GM12873 (cell line): ENCODE data around the gene ATPAF1.

ENCODE experiments used
- CTCF ChIP-seq: IDR thresholded peaks from 2 replicates; pipeline ENCODE4 v1.5.1; 2012; ENCODE audit warnings: low read depth, mild to moderate bottlenecking, moderate library complexity, low read length, control low read depth; ENCODE audit not compliant: insufficient read depth; ENCODE audit errors: missing control alignments

The ATPAF1 gene

GRCh38 chr1:46607345-46608130 is 60.6 kb downstream of the ATPAF1 start:
- TF ChIP-seq CTCF, result no peak

GRCh38 chr1:46606255-46606965 is 61.8 kb downstream of the ATPAF1 start:
- no peak for TF ChIP-seq CTCF

GRCh38 chr1:46605232-46605631 is 62.9 kb downstream of the ATPAF1 start:
- no peak for TF ChIP-seq CTCF

- peak; percentile 26 for TF ChIP-seq CTCF
These were observed 64.2 kb downstream of the ATPAF1 start, which contains the start of gene MKNK1 for GRCh38 chr1:46603858-46604549. Gene MKNK1 (minus strand): TSS chr1:46604268. CDS start chr1:46583327, 20,941 bp downstream.

- no peak for TF ChIP-seq CTCF
These were observed 64.7 kb downstream of the ATPAF1 start for GRCh38 chr1:46603481-46603857.

GRCh38 chr1:46601257-46602007 is 66.7 kb downstream of the ATPAF1 start:
- TF ChIP-seq CTCF, result no peak
